Skeletal muscle satellite cell (primary cell): ENCODE results near the gene PLD3.

Experiments used
- H3K27me3 ChIP-seq: 2 replicates; pipeline ENCODE4 v1.7.0; 2013; ENCODE audit warnings: low read length; ENCODE audit not compliant: control insufficient read depth, insufficient read depth
- H3K36me3 ChIP-seq: 2 replicates; pipeline ENCODE4 v1.7.0; 2013; ENCODE audit warnings: mild to moderate bottlenecking, control low read depth, low read length; ENCODE audit not compliant: insufficient read depth
- H3K4me1 ChIP-seq: 2 replicates; pipeline ENCODE4 v1.7.0; 2013; ENCODE audit warnings: low read length; ENCODE audit not compliant: control insufficient read depth, insufficient read depth
- H3K4me2 ChIP-seq: 2 replicates; pipeline ENCODE4 v1.7.0; 2013; ENCODE audit warnings: mild to moderate bottlenecking, low read length
- H3K4me3 ChIP-seq: 2 replicates; pipeline ENCODE4 v1.7.0; 2013; ENCODE audit warnings: low read length
- H3K9ac ChIP-seq: 2 replicates; pipeline ENCODE4 v1.7.0; 2013; ENCODE audit warnings: mild to moderate bottlenecking, low read depth, low read length, moderate library complexity
- H3K9me3 ChIP-seq: replicated peaks from 2 replicates; pipeline ENCODE4 v1.7.0; 2013; ENCODE audit warnings: mild to moderate bottlenecking, control low read depth, low read length

PLD3 gene

DNA sequence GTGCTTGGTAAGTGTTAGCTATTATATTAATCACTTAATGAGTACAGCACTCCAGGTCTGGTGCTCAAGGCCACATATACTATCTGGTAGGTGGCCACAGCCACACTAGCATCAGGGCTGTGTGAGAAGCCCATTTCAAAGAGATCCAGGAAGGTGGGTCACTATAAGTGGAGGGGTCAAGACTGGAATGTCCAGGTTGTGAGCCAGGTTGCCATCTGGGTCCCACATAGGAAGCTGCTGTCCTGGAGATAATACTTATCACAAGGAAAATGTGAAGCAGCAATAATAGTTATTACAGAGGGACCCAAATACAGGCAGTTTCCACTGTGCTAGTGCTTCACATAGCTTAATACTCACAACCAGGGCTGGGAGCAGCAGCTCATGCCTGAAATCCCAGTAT lies 13.4 kb upstream of the PLD3 start:
- no peak overlapping the region for H3K4me2 ChIP-seq
- no peaks in the 10 kb centered on the region for H3K9me3 ChIP-seq
- H3K9ac ChIP-seq, result no peak overlapping the region
- no peaks in the 10 kb centered on the region for H3K27me3 ChIP-seq
- no peaks in the 10 kb centered on the region for H3K4me1 ChIP-seq
- no peak overlapping the region for H3K4me3 ChIP-seq
- peaks cover 49% of the 10 kb centered on the region for H3K36me3 ChIP-seq

DNA sequence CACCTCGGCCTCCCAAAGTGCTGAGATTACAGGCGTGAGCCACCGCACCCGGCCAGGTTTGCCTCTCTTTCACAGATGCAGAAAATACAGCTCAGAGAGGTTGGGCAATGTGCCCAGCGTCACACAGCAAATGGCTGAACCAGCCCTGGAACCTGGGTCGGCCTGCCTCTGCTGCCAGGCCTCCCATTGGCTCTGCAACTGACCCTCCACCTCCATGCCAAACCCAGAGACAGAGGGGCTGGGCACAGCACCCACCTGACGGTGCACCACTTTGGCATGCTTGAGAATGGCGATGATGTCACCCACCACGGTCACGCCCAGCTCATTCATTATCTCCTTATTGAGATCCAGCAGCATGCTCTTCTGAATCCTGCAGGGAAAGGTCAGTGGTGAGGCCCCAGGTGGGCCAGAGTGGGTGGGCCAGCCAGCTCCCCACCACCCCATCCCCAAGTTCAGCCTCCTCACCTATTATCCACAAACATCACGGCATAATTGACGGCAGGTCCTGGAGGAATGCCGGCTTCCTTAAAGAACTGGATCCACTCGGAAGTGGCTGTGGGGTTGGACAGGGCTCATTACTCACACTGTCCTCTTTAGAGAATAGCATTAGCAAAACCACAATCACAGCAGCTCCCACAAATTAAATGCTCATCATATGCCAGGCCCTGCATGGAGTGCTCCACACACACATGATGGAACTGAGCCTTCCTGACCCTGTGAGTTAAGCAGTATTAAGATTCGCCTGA lies 12.5 kb upstream of the PLD3 start:
- H3K4me1 ChIP-seq, result no peaks in the 10 kb centered on the region
- no peak overlapping the region for H3K9ac ChIP-seq
- H3K4me3 ChIP-seq, result no peak overlapping the region
- no peaks in the 10 kb centered on the region for H3K27me3 ChIP-seq
- H3K4me2 ChIP-seq, result no peak overlapping the region
- peaks cover 44% of the 10 kb centered on the region for H3K36me3 ChIP-seq
- H3K9me3 ChIP-seq, result no peaks in the 10 kb centered on the region

GRCh38 chr19:40336601-40336900 lies 11.9 kb upstream of the PLD3 start:
- peaks cover 3% of the 10 kb centered on the region for H3K4me1 ChIP-seq
- no peak overlapping the region for H3K4me2 ChIP-seq
- no peaks in the 10 kb centered on the region for H3K9me3 ChIP-seq
- H3K9ac ChIP-seq, result no peak overlapping the region
- peaks cover 38% of the 10 kb centered on the region for H3K36me3 ChIP-seq
- no peak overlapping the region for H3K4me3 ChIP-seq
- no peaks in the 10 kb centered on the region for H3K27me3 ChIP-seq

GRCh38 chr19:40337107-40337506 lies 11.4 kb upstream of the PLD3 start:
- no peak overlapping the region for H3K4me2 ChIP-seq
- no peaks in the 10 kb centered on the region for H3K27me3 ChIP-seq
- H3K9me3 ChIP-seq, result no peaks in the 10 kb centered on the region
- H3K36me3 ChIP-seq, result peaks cover 34% of the 10 kb centered on the region
- no peak overlapping the region for H3K4me3 ChIP-seq
- no peak overlapping the region for H3K9ac ChIP-seq
- H3K4me1 ChIP-seq, result peaks cover 8% of the 10 kb centered on the region

- Histone ChIP-seq H3K36me3 (peaks cover 31% of the 10 kb centered on the region), H3K27me3 (no peaks in the 10 kb centered on the region), H3K4me2 (no peak overlapping the region), H3K9ac (no peak overlapping the region), H3K9me3 (no peaks in the 10 kb centered on the region), H3K4me1 (peaks cover 13% of the 10 kb centered on the region), H3K4me3 (no peak overlapping the region)
Measured at GRCh38 chr19:40337594-40337993, 10.9 kb upstream of the PLD3 start.

DNA sequence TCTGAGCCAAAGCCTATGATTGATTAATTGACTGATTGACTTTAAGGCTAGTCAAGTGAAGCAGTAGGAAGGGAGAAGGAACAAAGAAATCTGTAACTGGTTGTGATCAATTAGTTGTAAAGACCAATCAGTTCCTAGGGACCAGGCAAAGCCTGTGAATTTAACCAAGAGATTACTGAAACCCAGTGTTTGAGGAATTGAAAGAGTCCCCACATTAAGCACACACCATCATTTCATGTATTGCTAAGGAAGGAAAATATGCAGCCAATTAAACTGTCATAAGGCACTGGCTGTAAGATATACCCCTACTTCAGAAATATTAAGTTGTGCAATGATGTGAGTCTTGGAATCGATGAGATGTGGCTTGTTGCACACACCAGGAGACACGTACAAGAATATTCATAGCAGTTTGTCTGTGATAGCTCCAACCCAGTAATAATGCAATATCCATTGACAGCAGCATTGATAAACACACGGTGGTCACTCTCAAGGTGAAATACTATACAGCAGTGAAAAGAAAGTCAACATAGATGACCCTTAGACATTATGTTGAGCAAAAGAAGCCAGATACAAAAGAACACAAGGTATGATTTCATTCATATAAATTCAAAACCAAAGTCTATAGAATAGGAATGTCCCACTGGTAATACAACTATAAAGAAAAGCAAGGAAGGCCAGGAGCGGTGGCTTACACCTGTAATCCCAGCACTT lies 9.3 kb upstream of the PLD3 start:
- Histone ChIP-seq H3K9me3 (no peaks in the 10 kb centered on the region), H3K9ac (no peak overlapping the region), H3K4me2 (no peak overlapping the region), H3K27me3 (no peaks in the 10 kb centered on the region), H3K4me3 (no peak overlapping the region), H3K36me3 (peaks cover 21% of the 10 kb centered on the region), H3K4me1 (peaks cover 18% of the 10 kb centered on the region)

- H3K9ac ChIP-seq, result peak overlapping the region; percentile 79
- no peaks in the 10 kb centered on the region for H3K27me3 ChIP-seq
- H3K4me2 ChIP-seq, result peak overlapping the region; percentile 62
- no peaks in the 10 kb centered on the region for H3K9me3 ChIP-seq
- peaks cover 18% of the 10 kb centered on the region for H3K4me1 ChIP-seq
- peaks cover 16% of the 10 kb centered on the region for H3K36me3 ChIP-seq
- H3K4me3 ChIP-seq, result peak overlapping the region; percentile 41
Measured at GRCh38 chr19:40341601-40342482, 6.7 kb upstream of the PLD3 start.

DNA sequence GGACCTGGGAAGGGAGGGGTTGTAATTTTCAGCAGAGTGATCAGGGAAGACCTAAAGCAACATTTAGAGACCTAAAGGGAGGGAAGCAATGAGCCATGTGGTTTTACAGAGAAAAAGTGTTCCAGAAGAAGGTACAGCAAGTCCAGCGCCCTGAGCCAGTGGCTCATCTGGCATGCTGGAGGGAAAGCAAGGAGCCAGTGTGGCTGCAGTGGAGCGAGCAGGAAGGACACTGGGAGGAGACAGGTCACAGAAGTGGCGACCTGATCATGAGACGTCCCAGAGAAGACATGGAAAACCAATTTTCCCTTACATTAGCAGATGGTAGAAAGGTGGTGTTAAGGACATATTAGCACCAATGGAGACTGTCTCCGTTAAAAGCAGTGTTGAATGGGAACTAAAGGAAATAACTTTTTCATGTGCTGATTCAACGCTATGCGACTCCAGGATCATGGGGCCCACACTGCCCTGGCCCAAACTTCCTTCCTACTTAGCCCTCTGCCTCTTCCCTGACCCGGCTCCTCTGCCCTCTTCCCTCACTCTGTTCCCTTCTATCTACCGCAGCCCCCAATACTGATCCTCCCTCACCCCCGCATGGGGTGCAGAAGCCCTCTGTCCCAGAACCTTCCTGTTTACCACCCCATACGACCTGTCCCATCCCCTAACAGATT lies 5.7 kb upstream of the PLD3 start:
- H3K4me1 ChIP-seq, result peaks cover 18% of the 10 kb centered on the region
- no peak overlapping the region for H3K4me2 ChIP-seq
- peak overlapping the region; percentile 79 for H3K9ac ChIP-seq
- H3K36me3 ChIP-seq, result peaks cover 16% of the 10 kb centered on the region
- H3K4me3 ChIP-seq, result no peak overlapping the region
- H3K9me3 ChIP-seq, result no peaks in the 10 kb centered on the region
- no peaks in the 10 kb centered on the region for H3K27me3 ChIP-seq

DNA sequence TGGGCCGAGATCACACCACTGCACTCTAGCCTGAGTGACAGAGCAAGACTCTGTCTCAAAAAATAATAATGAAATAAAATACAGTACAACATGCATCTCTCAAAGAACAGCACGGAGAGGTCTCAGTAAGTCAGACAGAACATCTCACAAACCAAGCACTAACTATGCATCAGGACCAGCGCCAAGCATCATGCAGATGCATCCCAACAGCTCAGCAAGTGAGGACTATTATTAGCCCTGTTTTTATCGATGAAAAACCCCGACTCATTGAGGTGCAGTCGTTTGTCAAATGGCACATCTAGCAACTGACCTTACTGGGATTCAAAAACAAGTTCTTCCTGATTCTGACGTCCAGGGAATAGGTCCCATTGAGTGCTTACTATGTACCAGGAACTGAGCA lies 4.1 kb upstream of the PLD3 start:
- H3K4me3 ChIP-seq, result no peak overlapping the region
- no peaks in the 10 kb centered on the region for H3K27me3 ChIP-seq
- H3K36me3 ChIP-seq, result peaks cover 9% of the 10 kb centered on the region
- no peak overlapping the region for H3K4me2 ChIP-seq
- H3K4me1 ChIP-seq, result peaks cover 18% of the 10 kb centered on the region
- no peaks in the 10 kb centered on the region for H3K9me3 ChIP-seq
- H3K9ac ChIP-seq, result no peak overlapping the region

GRCh38 chr19:40348961-40349507 lies 539 bp downstream of the PLD3 start:
- no peaks in the 10 kb centered on the region for H3K9me3 ChIP-seq
- peak overlapping the region; percentile 77 for H3K9ac ChIP-seq
- peak overlapping the region; percentile 86 for H3K4me2 ChIP-seq
- H3K27me3 ChIP-seq, result no peaks in the 10 kb centered on the region
- H3K36me3 ChIP-seq, result peaks cover 5% of the 10 kb centered on the region
- no peaks in the 10 kb centered on the region for H3K4me1 ChIP-seq
- H3K4me3 ChIP-seq, result peak overlapping the region; percentile 76
